B cell (primary cell): ENCODE data around the gene CDC37. TPM values are rescaled to one million over a fixed set of nuclear protein-coding genes. Genes with fewer than 3 reads are reported as not detected.

ENCODE experiments used
- ATAC-seq: fragments of 200-7000 bp; cut with Tn5 transposase; one replicate; pipeline ENCODE4 v1.10.0; 2021; ENCODE audit warnings: low read depth, mild to moderate bottlenecking, moderate number of reproducible peaks, moderate library complexity
- CTCF ChIA-PET: fragments of 350-600 bp; sonication (Branson Sonifier 250); formaldehyde crosslinking; loops from one replicate; lab custom pipeline; 2021; ENCODE audit warnings: antibody characterized with exemption, inconsistent platforms; lab: Charles Lee
- POLR2A ChIA-PET: fragments of 350-600 bp; sonication (Branson Sonifier 250); formaldehyde crosslinking; loops from one replicate; lab custom pipeline; 2021; ENCODE audit warnings: antibody characterized with exemption; lab: Charles Lee
- DNase-seq: peaks from one replicate; pipeline ENCODE4 v3.0.0; 2013
- H2AFZ ChIP-seq: 2 replicates; pipeline ENCODE4 v1.6.1; 2012; ENCODE audit warnings: mild to moderate bottlenecking, low read depth, low read length; ENCODE audit not compliant: insufficient read depth, poor library complexity, severe bottlenecking
- H3K27ac ChIP-seq, 2 donors: 1 replicate in 1 of 2; 2 replicates in 1 of 2; pipeline ENCODE4 v1.5.1; 2012 to 2013; ENCODE audit warnings: low read length in 2 of 2, mild to moderate bottlenecking in 2 of 2, moderate library complexity in 1 of 2
- H3K27me3 ChIP-seq, 4 experiments: fragments of 200-600 bp in 1 of 4; sonication (generic) in 1 of 4; replicated peaks in 1 of 4; 1 replicate in 2 of 4; 2 replicates in 2 of 4; pipeline versions ENCODE4 v1.6.1 to v1.7.0; 2013 to 2016; ENCODE audit warnings: low read length in 3 of 4, mild to moderate bottlenecking in 2 of 4, mixed read lengths in 1 of 4, moderate library complexity in 1 of 4; ENCODE audit not compliant: insufficient read depth in 4 of 4, control insufficient read depth in 3 of 4; ENCODE audit errors: control extremely low read depth in 1 of 4
- H3K36me3 ChIP-seq, 2 experiments: replicated peaks in 1 of 2; 1 replicate in 1 of 2; 2 replicates in 1 of 2; pipeline versions ENCODE4 v1.6.1 to v1.7.1; 2013; ENCODE audit warnings: low read length in 1 of 2; ENCODE audit not compliant: insufficient read depth in 2 of 2, control insufficient read depth in 1 of 2; ENCODE audit errors: control extremely low read depth in 1 of 2, extremely low read depth in 1 of 2
- H3K4me1 ChIP-seq, 2 donors: fragments of 200-600 bp in 1 of 2; sonication (generic) in 1 of 2; 1 replicate in 1 of 2; 2 replicates in 1 of 2; pipeline versions ENCODE4 v1.5.1 to v1.6.1; 2013 to 2017; ENCODE audit warnings: low read length in 2 of 2; ENCODE audit not compliant: control insufficient read depth in 2 of 2, insufficient read depth in 2 of 2
- H3K4me2 ChIP-seq: replicated peaks from 2 replicates; pipeline ENCODE3; 2012; ENCODE audit warnings: mild to moderate bottlenecking, low read depth, low read length; ENCODE audit not compliant: poor library complexity, severe bottlenecking
- H3K4me3 ChIP-seq, 5 experiments: fragments of 200-600 bp in 1 of 5; sonication (generic) in 1 of 5; 1 replicate in 3 of 5; 2 replicates in 2 of 5; pipeline versions ENCODE4 v1.5.1 to v1.7.0; 2011 to 2016; ENCODE audit warnings: low read length in 4 of 5, mild to moderate bottlenecking in 4 of 5, low read depth in 2 of 5, control low read depth in 1 of 5, moderate library complexity in 1 of 5; ENCODE audit not compliant: insufficient read depth in 1 of 5; ENCODE audit errors: control extremely low read depth in 1 of 5, extremely low read depth in 1 of 5
- H3K79me2 ChIP-seq: fragments of 200-600 bp; sonication (generic); one replicate; pipeline ENCODE4 v1.6.0; 2016; ENCODE audit warnings: low read length; ENCODE audit not compliant: control insufficient read depth, insufficient read depth
- H3K9ac ChIP-seq: fragments of 200-600 bp; sonication (generic); 2 replicates; pipeline ENCODE4 v1.6.1; 2017; ENCODE audit warnings: mild to moderate bottlenecking, low read length, moderate library complexity
- H3K9me3 ChIP-seq, 3 donors: one replicate each; pipeline versions ENCODE4 v1.6.1 to v1.7.1; 2013; ENCODE audit warnings: low read length in 2 of 3; ENCODE audit not compliant: control insufficient read depth in 2 of 3, insufficient read depth in 1 of 3; ENCODE audit errors: control extremely low read depth in 1 of 3
- H4K20me1 ChIP-seq: 2 replicates; pipeline ENCODE4 v1.6.0; 2012; ENCODE audit warnings: mild to moderate bottlenecking, low read length; ENCODE audit not compliant: insufficient read depth, control insufficient read depth, poor library complexity, severe bottlenecking
- H3K27ac Mint-ChIP-seq: one replicate; pipeline ENCODE4 v1.8.0; 2021; ENCODE audit warnings: mixed read lengths
- H3K27me3 Mint-ChIP-seq: one replicate; pipeline ENCODE4 v1.8.0; 2021; ENCODE audit warnings: mixed read lengths
- H3K4me1 Mint-ChIP-seq: one replicate; pipeline ENCODE4 v1.8.0; 2021; ENCODE audit warnings: mixed read lengths
- H3K4me3 Mint-ChIP-seq: one replicate; pipeline ENCODE4 v1.8.0; 2021; ENCODE audit warnings: mixed read lengths
- H3K9me3 Mint-ChIP-seq: one replicate; pipeline ENCODE4 v1.8.0; 2022; ENCODE audit warnings: mixed read lengths; ENCODE audit not compliant: insufficient read depth
- CTCF ChIP-seq: fragments of 200-600 bp; IDR thresholded peaks from one replicate; pipeline ENCODE4 v1.8.0; 2022; ENCODE audit warnings: antibody characterized with exemption, mild to moderate bottlenecking
- EZH2 ChIP-seq: IDR thresholded peaks from 2 replicates; pipeline ENCODE4 v1.6.1; 2012; ENCODE audit warnings: borderline replicate concordance, low read depth, mild to moderate bottlenecking, moderate library complexity, low read length; ENCODE audit not compliant: insufficient read depth, poor library complexity, severe bottlenecking
- WGBS: methylation state at CpG from one replicate; pipeline ENCODE4 v1.1.5; 2013; ENCODE audit warnings: missing lambda C conversion rate; ENCODE audit not compliant: insufficient coverage; 5-methylcytosine and 5-hydroxymethylcytosine counted together
- intact Hi-C: fragments of 100-400 bp; cut with micrococcal nuclease; formaldehyde crosslinking; loops from one replicate; pipeline ENCODE4 v1.10.0; 2022
- polyA plus RNA-seq: library from polyadenylated mRNA; depleted of rRNA; stranded (reverse); fragments of >200 nt; gene quantifications from 2 replicates; pipeline ENCODE4 v1.2.3, GENCODE V29; 2012
- total RNA-seq, 2 donors: library from RNA; stranded (reverse); fragments of 120-200 nt in 1 of 2; gene quantifications; 1 replicate in 1 of 2; 2 replicates in 1 of 2; pipeline versions ENCODE4 v1.2.3 to v1.2.4, GENCODE V29; 2013 to 2022

The CDC37 gene
- total and polyA plus RNA-seq, 2 donors (not counting 1 experiment from before 2014, with no cell fraction given): 193 to 408 TPM

DNA sequence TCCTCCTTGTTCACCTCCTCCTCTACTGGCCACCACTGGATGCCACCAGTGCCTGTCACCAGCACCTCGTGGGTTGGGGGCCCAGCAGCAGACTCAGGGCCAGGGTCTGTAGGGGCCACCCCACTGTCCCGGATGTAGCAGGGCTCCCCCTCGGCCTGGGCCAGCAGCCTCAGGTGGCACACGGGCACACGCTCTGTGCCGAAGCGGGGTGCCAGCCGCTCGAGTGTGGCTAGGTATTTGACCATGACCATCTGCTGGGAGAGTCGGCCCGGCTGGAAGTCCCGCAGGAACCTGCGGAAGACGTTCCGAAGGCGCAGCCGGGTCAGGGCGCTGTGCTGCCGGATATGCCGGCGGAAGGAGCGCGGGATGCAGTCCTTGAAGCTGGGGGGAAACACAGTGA is 37.8 kb downstream of the CDC37 start:
- Histone ChIP-seq H3K9me3 (peaks cover 0 to 6% (median 0%) of the 10 kb centered on the region in 3 donors), H3K36me3 (peaks cover 0 to 79% of the 10 kb centered on the region in 2 experiments), H3K79me2 (peaks cover 44% of the 10 kb centered on the region), H2AFZ (no peak overlapping the region), H3K4me3 (no peak overlapping the region), H3K27ac (no peak overlapping the region), H3K4me1 (no peaks in the 10 kb centered on the region), H4K20me1 (peaks cover 32% of the 10 kb centered on the region), H3K9ac (no peak overlapping the region), H3K27me3 (no peaks in the 10 kb centered on the region), H3K4me2 (no peak overlapping the region)
- Mint-ChIP-seq H3K27me3 (no peaks in the 10 kb centered on the region), H3K4me3 (no peak overlapping the region), H3K9me3 (no peaks in the 10 kb centered on the region), H3K4me1 (no peaks in the 10 kb centered on the region), H3K27ac (no peak overlapping the region)
- 98% methylated on average over 23 of the region's 23 CpGs for WGBS
- TF ChIP-seq EZH2 (no peak), CTCF (no peak)
- intact Hi-C loops: no loop called here
- DNase-seq: no peak
- CTCF ChIA-PET: no interaction called here
- no peak for ATAC-seq
- POLR2A ChIA-PET: no interaction called here

GRCh38 chr19:10364644-10365043 is 38.7 kb downstream of the CDC37 start:
- H3K9me3 Mint-ChIP-seq: no peaks in the 10 kb centered on the region
- DNase-seq (no peak), ATAC-seq (no peak)
- 99% methylated on average over 19 of the region's 19 CpGs for WGBS
- H3K27ac ChIP-seq: no peak overlapping the region
- no peak overlapping the region for H3K9ac ChIP-seq
- H3K4me3 Mint-ChIP-seq: no peak overlapping the region
- TF ChIP-seq EZH2: no peak
- no peak for TF ChIP-seq CTCF
- H3K9me3 ChIP-seq: peaks cover 0 to 6% (median 0%) of the 10 kb centered on the region in 3 donors
- no peak overlapping the region for H2AFZ ChIP-seq
- CTCF ChIA-PET: no interaction called here
- no peaks in the 10 kb centered on the region for H3K4me1 ChIP-seq
- H3K27ac Mint-ChIP-seq: no peak overlapping the region
- H3K27me3 ChIP-seq: no peaks in the 10 kb centered on the region
- H3K36me3 ChIP-seq: peaks cover 0 to 79% of the 10 kb centered on the region in 2 experiments
- intact Hi-C loops: no loop called here
- no peak overlapping the region for H3K4me2 ChIP-seq
- POLR2A ChIA-PET: no interaction called here
- no peaks in the 10 kb centered on the region for H3K27me3 Mint-ChIP-seq
- H4K20me1 ChIP-seq: peaks cover 32% of the 10 kb centered on the region
- peaks cover 44% of the 10 kb centered on the region for H3K79me2 ChIP-seq
- H3K4me3 ChIP-seq: no peak overlapping the region
- H3K4me1 Mint-ChIP-seq: no peaks in the 10 kb centered on the region
